Measurements from ENCODE around the gene NUPR1. TPM values are rescaled to one million over a fixed set of nuclear protein-coding genes. Genes with fewer than 3 reads are reported as not detected.
A peak's percentile ranks its signal among the peaks of the same experiment; 100 is the strongest.

Gene NUPR1
- total RNA-seq, 1 donor from 2014 or later: 3.8 TPM

DNA sequence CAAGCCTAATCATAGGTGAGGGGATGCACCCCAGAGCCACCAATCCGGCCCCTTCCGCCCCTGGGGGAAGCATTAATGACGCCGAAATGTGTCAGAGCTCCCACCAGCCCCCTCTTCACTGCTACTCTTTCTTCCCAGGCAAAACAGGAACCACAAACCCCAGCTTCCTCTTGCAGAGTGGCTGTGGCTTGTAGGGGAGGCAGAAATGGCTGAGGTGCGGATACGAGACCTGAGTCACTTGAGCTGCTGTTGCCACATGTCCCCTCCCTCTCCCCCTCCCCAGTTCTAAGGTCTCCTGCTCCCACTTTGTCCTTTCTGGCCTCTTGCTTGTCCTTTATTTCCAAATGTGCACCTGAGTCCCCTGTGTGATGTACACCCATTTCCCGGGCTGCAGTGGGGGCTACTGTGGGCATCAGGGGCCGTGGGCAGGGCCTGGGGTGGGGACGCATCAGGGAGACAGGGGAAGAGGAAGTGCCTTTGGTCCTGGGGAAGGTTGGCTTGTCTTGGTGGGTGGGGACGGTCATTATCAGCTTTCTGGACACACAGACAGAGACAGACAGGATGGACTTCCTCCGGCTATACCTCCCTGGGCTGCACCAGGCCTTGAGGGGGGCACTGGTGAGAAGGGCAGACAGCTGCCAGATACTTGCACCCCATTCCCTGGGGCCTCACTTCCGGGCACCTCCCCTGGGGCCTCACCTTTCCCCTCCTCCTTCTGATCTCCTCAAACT, 44.5 kb downstream of the NUPR1 start, which contains the start of gene APOBR:
Gene APOBR (plus strand): TSS at position 523 of the 731 bp plus-strand sequence. CDS start 39 bp downstream, at position 562.
- Histone ChIP-seq H2AFZ (ENCODE audit: low read depth, low read length) (peak within 1 kb of the TSS; percentile 47), H3K9ac (ENCODE audit: low read length) (no peak within 1 kb of the TSS), H3K4me1 (ENCODE audit: insufficient read depth, low read length) (no peaks in the 10 kb centered on the region), H3K79me2 (ENCODE audit: insufficient read depth, low read length) (peaks cover 7% of the 10 kb centered on the region), H3K36me3 (ENCODE audit: insufficient read depth, low read length) (no peaks in the 10 kb centered on the region), H3K27me3 (ENCODE audit: insufficient read depth, low read length) (no peaks in the 10 kb centered on the region), H4K20me1 (ENCODE audit: insufficient read depth, low read length) (no peaks in the 10 kb centered on the region), H3K9me3 (ENCODE audit: insufficient read depth, low read depth, low read length) (no peaks in the 10 kb centered on the region), H3K4me3 (ENCODE audit: insufficient read depth, low read depth, low read length) (no peak within 1 kb of the TSS), H3K4me2 (ENCODE audit: low read length) (no peak within 1 kb of the TSS), H3K27ac (ENCODE audit: low read depth, low read length) (no peak within 1 kb of the TSS)
- DNase-seq (ENCODE audit: low read depth): no peak
- FAIRE-seq: no peak
- Mint-ChIP-seq H3K4me3 (ENCODE audit: unreplicated experiment) (peak within 1 kb of the TSS; percentile 34), H3K27ac (ENCODE audit: unreplicated experiment) (peak within 1 kb of the TSS; percentile 47), H3K9me3 (ENCODE audit: unreplicated experiment) (no peaks in the 10 kb centered on the region), H3K27me3 (ENCODE audit: low read depth, unreplicated experiment) (peaks cover 33% of the 10 kb centered on the region), H3K4me1 (ENCODE audit: low read depth, unreplicated experiment) (no peaks in the 10 kb centered on the region), H3K36me3 (ENCODE audit: low read depth, unreplicated experiment) (no peaks in the 10 kb centered on the region)
- no peak for TF ChIP-seq EZH2 (IDR thresholded peaks at IDR 0.05; ENCODE audit: insufficient read depth, low read length)
- TF ChIP-seq, protein P1, sequence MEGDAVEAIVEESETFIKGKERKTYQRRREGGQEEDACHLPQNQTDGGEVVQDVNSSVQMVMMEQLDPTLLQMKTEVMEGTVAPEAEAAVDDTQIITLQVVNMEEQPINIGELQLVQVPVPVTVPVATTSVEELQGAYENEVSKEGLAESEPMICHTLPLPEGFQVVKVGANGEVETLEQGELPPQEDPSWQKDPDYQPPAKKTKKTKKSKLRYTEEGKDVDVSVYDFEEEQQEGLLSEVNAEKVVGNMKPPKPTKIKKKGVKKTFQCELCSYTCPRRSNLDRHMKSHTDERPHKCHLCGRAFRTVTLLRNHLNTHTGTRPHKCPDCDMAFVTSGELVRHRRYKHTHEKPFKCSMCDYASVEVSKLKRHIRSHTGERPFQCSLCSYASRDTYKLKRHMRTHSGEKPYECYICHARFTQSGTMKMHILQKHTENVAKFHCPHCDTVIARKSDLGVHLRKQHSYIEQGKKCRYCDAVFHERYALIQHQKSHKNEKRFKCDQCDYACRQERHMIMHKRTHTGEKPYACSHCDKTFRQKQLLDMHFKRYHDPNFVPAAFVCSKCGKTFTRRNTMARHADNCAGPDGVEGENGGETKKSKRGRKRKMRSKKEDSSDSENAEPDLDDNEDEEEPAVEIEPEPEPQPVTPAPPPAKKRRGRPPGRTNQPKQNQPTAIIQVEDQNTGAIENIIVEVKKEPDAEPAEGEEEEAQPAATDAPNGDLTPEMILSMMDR (IDR thresholded peaks at IDR 0.05; ENCODE audit: insufficient read depth, low read depth, low read length): no peak

DNA sequence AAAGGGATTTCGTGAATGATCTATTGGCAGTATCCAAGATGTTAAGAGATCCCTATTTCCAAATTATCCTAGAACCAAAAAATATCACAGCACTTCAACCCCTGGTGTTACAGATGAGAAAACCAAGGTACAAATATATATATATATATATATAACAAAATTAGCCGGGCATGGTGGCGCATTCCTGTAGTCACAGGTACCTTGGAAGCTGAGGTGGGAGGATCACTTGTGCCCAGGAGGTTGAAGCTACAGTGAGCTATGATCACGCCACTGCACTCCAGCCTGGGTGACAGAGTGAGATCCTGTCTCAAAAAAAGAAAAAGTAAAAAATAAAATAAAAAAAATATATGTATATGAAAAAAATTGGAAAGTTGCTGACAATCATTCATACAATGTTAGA, 46.3 kb downstream of the NUPR1 start:
- no peaks in the 10 kb centered on the region for H4K20me1 ChIP-seq (ENCODE audit: insufficient read depth, low read length)
- no peaks in the 10 kb centered on the region for H3K4me1 ChIP-seq (ENCODE audit: insufficient read depth, low read length)
- peak overlapping the region; percentile 98 for H3K4me3 ChIP-seq (ENCODE audit: insufficient read depth, low read depth, low read length)
- H3K36me3 Mint-ChIP-seq (ENCODE audit: low read depth, unreplicated experiment): no peaks in the 10 kb centered on the region
- H3K36me3 ChIP-seq (ENCODE audit: insufficient read depth, low read length): no peaks in the 10 kb centered on the region
- H2AFZ ChIP-seq (ENCODE audit: low read depth, low read length): peak overlapping the region; percentile 100
- H3K27me3 ChIP-seq (ENCODE audit: insufficient read depth, low read length): no peaks in the 10 kb centered on the region
- H3K27ac Mint-ChIP-seq (ENCODE audit: unreplicated experiment): peak overlapping the region; percentile 99
- no peak for DNase-seq (ENCODE audit: low read depth)
- H3K79me2 ChIP-seq (ENCODE audit: insufficient read depth, low read length): peaks cover 7% of the 10 kb centered on the region
- peak overlapping the region; percentile 93 for H3K4me3 Mint-ChIP-seq (ENCODE audit: unreplicated experiment)
- no peaks in the 10 kb centered on the region for H3K9me3 ChIP-seq (ENCODE audit: insufficient read depth, low read depth, low read length)
- peak overlapping the region; percentile 99 for H3K9ac ChIP-seq (ENCODE audit: low read length)
- TF ChIP-seq, protein P1 (IDR thresholded peaks at IDR 0.05; ENCODE audit: insufficient read depth, low read depth, low read length): no peak
- TF ChIP-seq EZH2 (IDR thresholded peaks at IDR 0.05; ENCODE audit: insufficient read depth, low read length): no peak
- H3K4me1 Mint-ChIP-seq (ENCODE audit: low read depth, unreplicated experiment): no peaks in the 10 kb centered on the region
- H3K9me3 Mint-ChIP-seq (ENCODE audit: unreplicated experiment): no peaks in the 10 kb centered on the region
- no peak for FAIRE-seq
- H3K4me2 ChIP-seq (ENCODE audit: low read length): peak overlapping the region; percentile 94
- H3K27ac ChIP-seq (ENCODE audit: low read depth, low read length): peak overlapping the region; percentile 99
- H3K27me3 Mint-ChIP-seq (ENCODE audit: low read depth, unreplicated experiment): peaks cover 29% of the 10 kb centered on the region

DNA sequence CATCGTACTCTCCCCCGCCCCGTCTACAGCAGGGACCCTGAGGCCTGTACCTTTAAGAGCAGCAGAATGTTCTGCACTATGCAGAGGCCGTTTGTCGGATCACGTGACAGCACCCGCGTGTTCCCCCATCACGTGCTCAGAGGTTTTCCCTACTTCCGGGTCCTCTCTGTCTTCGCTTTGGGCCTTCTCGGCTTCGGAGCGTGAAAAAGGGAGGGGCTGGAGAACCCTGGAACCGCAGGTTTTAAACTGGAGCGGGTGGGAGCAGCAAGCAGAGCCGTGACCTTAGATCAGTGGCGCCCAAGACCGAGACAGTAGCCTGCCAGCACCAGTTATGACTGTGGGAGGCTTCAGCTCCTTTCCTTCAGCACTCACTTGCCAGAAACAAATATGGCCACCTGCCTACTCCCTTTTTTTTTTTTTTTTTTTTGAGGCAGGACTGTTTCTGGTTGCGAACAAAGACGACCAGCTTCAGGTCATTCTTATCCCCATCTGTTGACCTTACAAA, 46.8 kb downstream of the NUPR1 start, which contains the start of gene CLN3:
Gene CLN3 (minus strand): TSS at position 105 of the 505 bp plus-strand sequence. CDS start 315 bp downstream, outside the sequence.
- peak within 1 kb of the TSS; percentile 94 for H3K4me2 ChIP-seq (ENCODE audit: low read length)
- no peaks in the 10 kb centered on the region for H3K4me1 Mint-ChIP-seq (ENCODE audit: low read depth, unreplicated experiment)
- H3K27me3 ChIP-seq (ENCODE audit: insufficient read depth, low read length): no peaks in the 10 kb centered on the region
- H3K9ac ChIP-seq (ENCODE audit: low read length): peak within 1 kb of the TSS; percentile 99
- H3K27me3 Mint-ChIP-seq (ENCODE audit: low read depth, unreplicated experiment): peaks cover 24% of the 10 kb centered on the region
- H3K4me3 ChIP-seq (ENCODE audit: insufficient read depth, low read depth, low read length): peak within 1 kb of the TSS; percentile 98
- no peaks in the 10 kb centered on the region for H3K36me3 Mint-ChIP-seq (ENCODE audit: low read depth, unreplicated experiment)
- H3K9me3 Mint-ChIP-seq (ENCODE audit: unreplicated experiment): no peaks in the 10 kb centered on the region
- FAIRE-seq (peak; percentile 29), DNase-seq (ENCODE audit: low read depth) (peak; percentile 94)
- peak within 1 kb of the TSS; percentile 93 for H3K4me3 Mint-ChIP-seq (ENCODE audit: unreplicated experiment)
- no peak for TF ChIP-seq EZH2 (IDR thresholded peaks at IDR 0.05; ENCODE audit: insufficient read depth, low read length)
- TF ChIP-seq, protein P1 (IDR thresholded peaks at IDR 0.05; ENCODE audit: insufficient read depth, low read depth, low read length): no peak
- H2AFZ ChIP-seq (ENCODE audit: low read depth, low read length): peak within 1 kb of the TSS; percentile 100
- no peaks in the 10 kb centered on the region for H4K20me1 ChIP-seq (ENCODE audit: insufficient read depth, low read length)
- no peaks in the 10 kb centered on the region for H3K36me3 ChIP-seq (ENCODE audit: insufficient read depth, low read length)
- H3K27ac Mint-ChIP-seq (ENCODE audit: unreplicated experiment): peak within 1 kb of the TSS; percentile 99
- H3K9me3 ChIP-seq (ENCODE audit: insufficient read depth, low read depth, low read length): no peaks in the 10 kb centered on the region
- peaks cover 7% of the 10 kb centered on the region for H3K79me2 ChIP-seq (ENCODE audit: insufficient read depth, low read length)
- H3K4me1 ChIP-seq (ENCODE audit: insufficient read depth, low read length): no peaks in the 10 kb centered on the region
- H3K27ac ChIP-seq (ENCODE audit: low read depth, low read length): peak within 1 kb of the TSS; percentile 99
